AG10803 (cell line): ENCODE measurements around the gene DDOST.

Source experiments
- DNase-seq: peaks from one replicate; pipeline ENCODE4 v3.0.0; 2010; ENCODE audit warnings: low read depth
- H3K4me3 ChIP-seq: 2 replicates; pipeline ENCODE4 v1.5.1; 2011; ENCODE audit warnings: mild to moderate bottlenecking, low read length, control low read depth
- TF ChIP-seq, protein P1 (sequence below): conservative IDR thresholded peaks from 2 replicates; pipeline ENCODE4 v1.5.1; 2011; ENCODE audit warnings: mild to moderate bottlenecking, low read length, control low read depth, inconsistent platforms

Gene DDOST

DNA sequence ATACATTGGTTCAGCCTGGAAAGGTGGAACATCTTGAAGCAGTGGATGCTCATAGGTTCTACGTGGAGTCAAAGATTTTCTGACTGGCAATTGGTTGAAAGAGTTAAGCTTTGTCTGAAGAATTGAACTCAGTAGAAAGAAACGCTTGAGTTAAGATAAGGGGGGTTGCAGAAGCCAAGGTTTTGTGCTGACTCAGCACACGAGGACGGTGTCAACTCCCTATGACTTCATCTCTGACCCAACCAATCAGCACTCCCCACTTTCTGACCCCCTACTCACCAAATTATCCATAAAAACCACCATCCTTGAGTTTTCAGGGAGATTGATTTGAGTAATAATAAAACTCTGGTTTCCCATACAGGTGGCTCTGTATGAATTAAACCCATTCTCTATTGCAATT is 30.4 kb downstream of the DDOST start:
- H3K4me3 ChIP-seq, result no peak overlapping the region
- no peak for DNase-seq
- TF ChIP-seq, protein P1, sequence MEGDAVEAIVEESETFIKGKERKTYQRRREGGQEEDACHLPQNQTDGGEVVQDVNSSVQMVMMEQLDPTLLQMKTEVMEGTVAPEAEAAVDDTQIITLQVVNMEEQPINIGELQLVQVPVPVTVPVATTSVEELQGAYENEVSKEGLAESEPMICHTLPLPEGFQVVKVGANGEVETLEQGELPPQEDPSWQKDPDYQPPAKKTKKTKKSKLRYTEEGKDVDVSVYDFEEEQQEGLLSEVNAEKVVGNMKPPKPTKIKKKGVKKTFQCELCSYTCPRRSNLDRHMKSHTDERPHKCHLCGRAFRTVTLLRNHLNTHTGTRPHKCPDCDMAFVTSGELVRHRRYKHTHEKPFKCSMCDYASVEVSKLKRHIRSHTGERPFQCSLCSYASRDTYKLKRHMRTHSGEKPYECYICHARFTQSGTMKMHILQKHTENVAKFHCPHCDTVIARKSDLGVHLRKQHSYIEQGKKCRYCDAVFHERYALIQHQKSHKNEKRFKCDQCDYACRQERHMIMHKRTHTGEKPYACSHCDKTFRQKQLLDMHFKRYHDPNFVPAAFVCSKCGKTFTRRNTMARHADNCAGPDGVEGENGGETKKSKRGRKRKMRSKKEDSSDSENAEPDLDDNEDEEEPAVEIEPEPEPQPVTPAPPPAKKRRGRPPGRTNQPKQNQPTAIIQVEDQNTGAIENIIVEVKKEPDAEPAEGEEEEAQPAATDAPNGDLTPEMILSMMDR, result no peak

DNA sequence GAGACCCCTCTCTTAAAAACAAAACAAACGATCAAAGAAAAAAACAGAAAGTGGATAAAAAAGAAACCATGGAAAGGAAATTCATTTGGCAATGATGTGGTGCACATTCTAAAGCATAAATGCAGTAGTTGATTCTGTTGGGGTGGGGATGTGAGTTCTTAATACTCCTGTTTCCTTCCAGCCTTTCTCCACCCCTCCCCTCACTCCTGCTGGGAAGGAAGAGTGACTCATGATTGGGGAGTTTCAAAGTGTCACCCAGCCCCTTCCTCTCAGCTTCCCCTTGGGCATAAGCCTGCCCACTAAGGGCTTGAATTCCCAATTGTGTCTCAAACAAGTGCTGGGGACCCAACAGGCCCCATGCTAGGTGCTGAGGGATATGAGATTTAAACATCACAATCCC is 34.6 kb downstream of the DDOST start:
- TF ChIP-seq, protein P1, result no peak
- DNase-seq, result no peak
- no peak overlapping the region for H3K4me3 ChIP-seq

DNA sequence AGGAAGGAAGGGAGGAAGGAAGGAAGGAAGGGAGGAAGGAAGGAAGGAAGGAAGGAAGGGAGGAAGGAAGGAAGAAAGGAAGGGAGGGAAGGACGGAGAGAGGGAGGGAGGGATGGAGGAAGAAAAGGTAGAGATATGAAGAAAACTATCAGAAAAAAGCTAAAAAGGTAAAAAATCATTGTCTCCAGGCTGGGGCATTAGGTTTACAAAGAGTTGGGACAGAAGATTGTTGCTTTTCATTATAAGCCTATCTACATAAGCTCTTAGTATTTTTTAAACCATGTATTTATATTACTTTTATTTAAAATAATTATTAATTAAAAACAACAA is 35.1 kb downstream of the DDOST start:
- DNase-seq, result no peak
- TF ChIP-seq, protein P1, result no peak
- H3K4me3 ChIP-seq, result no peak overlapping the region

DNA sequence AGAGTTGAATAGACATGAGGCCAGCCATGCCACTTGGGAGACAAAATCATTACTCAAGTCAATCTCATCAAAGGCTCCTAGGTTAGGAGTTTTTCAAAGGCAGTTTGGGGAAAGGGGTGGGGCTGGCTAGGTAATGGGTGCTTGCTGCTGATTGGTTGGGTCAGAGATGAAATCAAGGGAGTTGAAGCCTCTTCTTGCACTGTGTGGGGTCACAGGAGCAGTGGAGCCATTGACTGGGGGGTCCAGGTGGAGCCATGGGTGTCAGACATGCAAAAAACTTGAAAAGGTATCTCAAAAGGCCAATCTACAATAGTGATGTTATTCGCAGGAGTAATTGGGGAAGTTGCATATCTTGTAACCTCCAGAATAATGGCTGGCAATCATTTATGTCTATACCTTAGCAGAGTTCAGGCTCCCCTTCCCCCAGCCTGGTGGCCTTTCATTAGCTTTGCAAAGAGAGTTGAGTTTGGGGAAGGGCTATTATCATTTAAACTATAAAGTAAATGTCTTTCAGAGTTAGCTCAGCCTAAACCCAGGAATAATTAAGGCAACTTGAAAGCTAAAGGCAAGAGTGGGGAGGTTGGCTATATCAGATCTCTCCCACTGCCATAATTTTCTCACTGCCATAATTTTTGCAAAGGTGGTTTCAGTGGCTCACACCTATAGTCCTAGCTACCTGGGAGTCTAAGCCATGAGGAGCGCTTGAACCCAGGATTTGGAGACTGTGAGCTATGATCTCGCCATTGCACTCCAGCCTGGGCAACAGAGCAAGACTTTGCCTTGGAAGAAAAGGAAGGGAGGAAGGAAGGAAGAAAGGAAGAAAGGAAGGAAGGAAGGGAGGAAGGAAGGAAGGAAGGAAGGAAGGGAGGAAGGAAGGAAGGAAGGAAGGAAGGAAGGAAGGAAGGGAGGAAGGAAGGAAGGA is 35.7 kb downstream of the DDOST start:
- H3K4me3 ChIP-seq, result no peak overlapping the region
- TF ChIP-seq, protein P1, result no peak
- no peak for DNase-seq

DNA sequence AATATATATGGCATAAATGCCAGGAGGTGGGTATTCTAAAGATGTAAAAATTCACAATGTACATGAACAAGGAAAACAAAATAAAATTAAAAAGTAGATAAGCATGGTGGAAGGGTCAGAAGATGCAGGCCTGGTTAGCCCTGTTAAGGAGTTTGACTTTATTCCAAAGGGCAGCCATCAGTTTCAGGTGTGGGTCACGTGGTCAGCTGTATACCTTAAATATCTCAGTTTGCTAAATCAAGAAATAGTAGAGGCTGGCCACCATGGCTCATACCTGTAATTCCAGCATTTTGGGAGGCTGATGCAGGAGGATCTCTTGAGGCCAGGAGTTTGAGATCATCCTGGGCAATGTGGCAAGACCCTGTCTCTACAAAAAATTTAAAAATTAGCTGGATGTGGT is 36.5 kb downstream of the DDOST start:
- TF ChIP-seq, protein P1, result no peak
- H3K4me3 ChIP-seq, result no peak overlapping the region
- no peak for DNase-seq

DNA sequence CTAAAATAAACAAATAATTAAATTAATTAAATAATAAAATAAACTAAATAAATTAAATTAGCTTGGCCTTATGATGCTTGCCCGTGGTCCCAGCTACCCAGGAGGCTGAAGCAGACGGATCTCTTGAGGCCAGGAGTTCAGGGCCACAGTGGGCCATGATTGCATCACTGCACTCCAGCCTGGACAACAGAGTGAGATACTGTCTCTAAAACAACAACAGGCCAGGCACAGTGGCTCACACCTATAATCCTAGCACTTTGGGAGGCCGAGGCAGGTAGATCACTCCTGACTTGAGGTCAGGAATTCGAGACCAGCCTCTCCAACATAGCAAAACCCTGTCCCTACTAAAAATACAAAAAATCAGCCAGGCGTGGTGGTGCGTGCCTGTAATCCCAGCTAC is 40.2 kb downstream of the DDOST start:
- H3K4me3 ChIP-seq, result no peak overlapping the region
- TF ChIP-seq, protein P1, result no peak
- DNase-seq, result no peak

DNA sequence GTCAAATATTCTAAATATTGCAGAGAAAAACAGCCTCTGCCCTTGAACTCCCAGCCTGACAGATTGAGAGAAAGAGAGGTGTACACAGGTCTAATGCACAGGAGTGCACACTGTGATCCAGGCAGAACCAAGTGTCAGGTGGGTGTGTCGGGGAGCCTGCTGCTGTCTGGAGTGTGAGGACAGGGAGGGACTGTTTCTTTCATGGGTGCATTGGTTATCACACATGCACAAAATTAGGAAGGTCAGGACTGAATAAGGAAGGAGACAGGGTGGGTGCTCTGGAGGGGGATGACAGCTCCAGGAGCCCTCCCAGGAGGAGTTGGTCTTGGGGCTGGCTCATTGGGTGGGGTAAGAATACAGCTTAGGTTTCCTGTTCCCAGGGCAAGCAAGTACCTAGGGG is 41.2 kb downstream of the DDOST start:
- DNase-seq, result no peak
- no peak overlapping the region for H3K4me3 ChIP-seq
- TF ChIP-seq, protein P1, result no peak
